Measurements from ENCODE around the gene ERC1.
A peak's percentile ranks its signal among the peaks of the same experiment; 100 is the strongest.

Gene ERC1

GRCh38 chr12:1167784-1168183, 176.8 kb downstream of the ERC1 start:
- H2AFZ ChIP-seq (ENCODE audit: low read depth) = no peak overlapping the region
- no peaks in the 10 kb centered on the region for H3K27me3 ChIP-seq (ENCODE audit: insufficient read depth, low read depth)
- H3K27ac ChIP-seq = no peak overlapping the region
- no peak overlapping the region for H3K4me3 ChIP-seq (IDR thresholded peaks at IDR 0.05; ENCODE audit: insufficient read depth, low read depth, low read length)
- no peaks in the 10 kb centered on the region for H3K79me2 ChIP-seq (ENCODE audit: insufficient read depth, low read depth)
- H3K4me1 ChIP-seq (ENCODE audit: low read depth, poor library complexity, severe bottlenecking) = peaks cover 54% of the 10 kb centered on the region
- no peak overlapping the region for H3K4me2 ChIP-seq
- no peaks in the 10 kb centered on the region for H3K36me3 ChIP-seq (ENCODE audit: insufficient read depth)
- TF ChIP-seq CTCF (conservative IDR thresholded peaks at IDR 0.05; ENCODE audit: low read depth, low read length) = no peak
- no peak overlapping the region for H3K9ac ChIP-seq
- H4K20me1 ChIP-seq (ENCODE audit: insufficient read depth) = no peaks in the 10 kb centered on the region

GRCh38 chr12:1170411-1170810, 179.4 kb downstream of the ERC1 start:
- no peak overlapping the region for H3K4me3 ChIP-seq (IDR thresholded peaks at IDR 0.05; ENCODE audit: insufficient read depth, low read depth, low read length)
- no peak for TF ChIP-seq CTCF (conservative IDR thresholded peaks at IDR 0.05; ENCODE audit: low read depth, low read length)
- H3K27me3 ChIP-seq (ENCODE audit: insufficient read depth, low read depth) = no peaks in the 10 kb centered on the region
- H3K4me2 ChIP-seq = peak overlapping the region; percentile 58; the same call in 1 of the 2 replicates
- no peak overlapping the region for H3K27ac ChIP-seq
- peaks cover 79% of the 10 kb centered on the region for H3K4me1 ChIP-seq (ENCODE audit: low read depth, poor library complexity, severe bottlenecking)
- no peaks in the 10 kb centered on the region for H4K20me1 ChIP-seq (ENCODE audit: insufficient read depth)
- no peak overlapping the region for H2AFZ ChIP-seq (ENCODE audit: low read depth)
- H3K36me3 ChIP-seq (ENCODE audit: insufficient read depth) = no peaks in the 10 kb centered on the region
- H3K79me2 ChIP-seq (ENCODE audit: insufficient read depth, low read depth) = no peaks in the 10 kb centered on the region
- H3K9ac ChIP-seq = no peak overlapping the region

GRCh38 chr12:1171657-1172408, 180.8 kb downstream of the ERC1 start:
- no peaks in the 10 kb centered on the region for H3K36me3 ChIP-seq (ENCODE audit: insufficient read depth)
- peak overlapping the region; percentile 64 for H3K27ac ChIP-seq
- no peak for TF ChIP-seq CTCF (conservative IDR thresholded peaks at IDR 0.05; ENCODE audit: low read depth, low read length)
- H4K20me1 ChIP-seq (ENCODE audit: insufficient read depth) = no peaks in the 10 kb centered on the region
- H3K27me3 ChIP-seq (ENCODE audit: insufficient read depth, low read depth) = no peaks in the 10 kb centered on the region
- peak overlapping the region; percentile 58 for H3K4me2 ChIP-seq
- no peaks in the 10 kb centered on the region for H3K79me2 ChIP-seq (ENCODE audit: insufficient read depth, low read depth)
- H3K9ac ChIP-seq = no peak overlapping the region
- no peak overlapping the region for H3K4me3 ChIP-seq (IDR thresholded peaks at IDR 0.05; ENCODE audit: insufficient read depth, low read depth, low read length)
- H2AFZ ChIP-seq (ENCODE audit: low read depth) = no peak overlapping the region
- peaks cover 73% of the 10 kb centered on the region for H3K4me1 ChIP-seq (ENCODE audit: low read depth, poor library complexity, severe bottlenecking)

DNA sequence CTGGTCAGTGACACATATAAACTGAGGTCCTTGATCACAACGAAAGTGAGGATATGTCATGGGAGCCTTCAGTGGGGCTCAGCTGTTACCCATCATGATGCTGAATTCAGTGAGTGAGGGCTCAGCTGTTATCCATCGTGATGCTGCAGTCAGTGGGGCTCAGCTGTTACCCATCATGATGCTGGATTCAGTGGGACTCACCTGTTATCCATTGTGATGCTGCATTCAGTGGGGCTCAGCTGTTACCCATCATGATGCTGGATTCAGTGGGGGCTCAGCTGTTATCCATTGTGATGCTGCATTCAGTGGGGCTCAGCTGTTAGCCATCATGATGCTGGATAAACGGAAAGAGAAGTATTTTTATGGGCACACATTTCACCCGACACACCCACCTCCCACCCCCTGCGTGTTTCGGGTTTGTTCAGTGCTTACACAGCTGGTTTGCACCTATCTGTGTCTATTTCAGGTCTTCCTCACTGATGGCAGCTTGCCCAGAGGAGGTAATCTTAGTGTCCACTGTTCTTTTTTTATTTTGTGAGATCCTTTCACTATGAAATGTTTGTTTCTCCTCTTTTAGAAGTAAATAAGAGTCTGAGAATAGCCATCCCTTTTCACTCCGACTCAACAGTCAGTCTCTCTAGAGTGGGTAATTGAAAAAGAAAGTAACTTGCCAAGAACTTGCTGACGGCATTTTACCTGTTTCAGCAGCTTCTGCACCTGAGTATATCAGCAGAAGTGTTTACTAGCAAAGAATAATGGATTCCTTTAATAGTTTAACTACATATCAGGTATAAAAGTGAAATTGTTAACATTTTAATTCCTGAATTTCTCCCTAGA, 183.0 kb downstream of the ERC1 start:
- peak overlapping the region; percentile 91 for H3K4me2 ChIP-seq

More for the DNA sequence above, 183.0 kb downstream of the ERC1 start:
- 0 out of 2 replicates have a peak overlapping the region, but pooled peaks have one; percentile 5 for H2AFZ ChIP-seq (ENCODE audit: low read depth)
- no peaks in the 10 kb centered on the region for H3K79me2 ChIP-seq (ENCODE audit: insufficient read depth, low read depth)
- H3K27ac ChIP-seq = peak overlapping the region; percentile 27; the same call in 1 of the 2 replicates
- H4K20me1 ChIP-seq (ENCODE audit: insufficient read depth) = no peaks in the 10 kb centered on the region
- no peaks in the 10 kb centered on the region for H3K36me3 ChIP-seq (ENCODE audit: insufficient read depth)
- TF ChIP-seq CTCF (conservative IDR thresholded peaks at IDR 0.05; ENCODE audit: low read depth, low read length) = no peak
- H3K4me1 ChIP-seq (ENCODE audit: low read depth, poor library complexity, severe bottlenecking) = peaks cover 78% of the 10 kb centered on the region
- peak overlapping the region; percentile 13; the same call in 1 of the 2 replicates for H3K9ac ChIP-seq
- no peak overlapping the region for H3K4me3 ChIP-seq (IDR thresholded peaks at IDR 0.05; ENCODE audit: insufficient read depth, low read depth, low read length)
- no peaks in the 10 kb centered on the region for H3K27me3 ChIP-seq (ENCODE audit: insufficient read depth, low read depth)
